NCI-H2107 (cell line): ENCODE results near the gene ST3GAL3.
"Not testable (repeated sequence)": the region's sequence is repeated elsewhere in the genome, so short reads cannot be mapped to it uniquely, and the experiment has no call there.

ENCODE experiments used
- DNase-seq: peaks from one replicate; lab custom pipeline; 2025; lab: John Stamatoyannopoulos, UW

ST3GAL3 gene

GRCh38 chr1:43757343-43758053 is 50.2 kb downstream of the ST3GAL3 start:
- DNase-seq: no peak

GRCh38 chr1:43760745-43761317 is 53.5 kb downstream of the ST3GAL3 start:
- no peak for DNase-seq

GRCh38 chr1:43763497-43763973 is 56.2 kb downstream of the ST3GAL3 start:
- peak; percentile 84 for DNase-seq

- no peak for DNase-seq
Observed at GRCh38 chr1:43764581-43764980, 57.2 kb downstream of the ST3GAL3 start.

- no peak for DNase-seq
Observed at GRCh38 chr1:43766086-43766784, 58.9 kb downstream of the ST3GAL3 start.

- no peak for DNase-seq
Observed at GRCh38 chr1:43766818-43767525, 59.6 kb downstream of the ST3GAL3 start.

GRCh38 chr1:43768168-43768567 is 60.8 kb downstream of the ST3GAL3 start:
- no peak for DNase-seq

GRCh38 chr1:43769350-43769908 is 62.1 kb downstream of the ST3GAL3 start:
- no peak for DNase-seq

GRCh38 chr1:43770111-43770510 is 62.8 kb downstream of the ST3GAL3 start:
- no peak for DNase-seq

GRCh38 chr1:43772978-43773377 is 65.6 kb downstream of the ST3GAL3 start:
- no peak for DNase-seq

GRCh38 chr1:43773821-43774220 is 66.5 kb downstream of the ST3GAL3 start:
- no peak for DNase-seq

- no peak for DNase-seq
Observed at GRCh38 chr1:43774359-43774758, 67.0 kb downstream of the ST3GAL3 start.

- no peak for DNase-seq
Observed at GRCh38 chr1:43776043-43776761, 68.9 kb downstream of the ST3GAL3 start.

GRCh38 chr1:43777916-43778315 is 70.6 kb downstream of the ST3GAL3 start:
- DNase-seq: not testable (repeated sequence)

- no peak for DNase-seq
Observed at GRCh38 chr1:43779266-43779665, 71.9 kb downstream of the ST3GAL3 start.

- no peak for DNase-seq
Observed at GRCh38 chr1:43779805-43780403, 72.6 kb downstream of the ST3GAL3 start.

- DNase-seq: no peak
Observed at GRCh38 chr1:43781574-43781973, 74.2 kb downstream of the ST3GAL3 start.

- DNase-seq: no peak
Observed at GRCh38 chr1:43783096-43783670, 75.8 kb downstream of the ST3GAL3 start.

GRCh38 chr1:43783671-43784205 is 76.4 kb downstream of the ST3GAL3 start:
- no peak for DNase-seq

GRCh38 chr1:43786201-43786958 is 79.0 kb downstream of the ST3GAL3 start:
- DNase-seq: no peak
